ENCODE measurements around the gene DHX8.
"Not testable (repeated sequence)": the region's sequence is repeated elsewhere in the genome, so short reads cannot be mapped to it uniquely, and the experiment has no call there.

The DHX8 gene

DNA sequence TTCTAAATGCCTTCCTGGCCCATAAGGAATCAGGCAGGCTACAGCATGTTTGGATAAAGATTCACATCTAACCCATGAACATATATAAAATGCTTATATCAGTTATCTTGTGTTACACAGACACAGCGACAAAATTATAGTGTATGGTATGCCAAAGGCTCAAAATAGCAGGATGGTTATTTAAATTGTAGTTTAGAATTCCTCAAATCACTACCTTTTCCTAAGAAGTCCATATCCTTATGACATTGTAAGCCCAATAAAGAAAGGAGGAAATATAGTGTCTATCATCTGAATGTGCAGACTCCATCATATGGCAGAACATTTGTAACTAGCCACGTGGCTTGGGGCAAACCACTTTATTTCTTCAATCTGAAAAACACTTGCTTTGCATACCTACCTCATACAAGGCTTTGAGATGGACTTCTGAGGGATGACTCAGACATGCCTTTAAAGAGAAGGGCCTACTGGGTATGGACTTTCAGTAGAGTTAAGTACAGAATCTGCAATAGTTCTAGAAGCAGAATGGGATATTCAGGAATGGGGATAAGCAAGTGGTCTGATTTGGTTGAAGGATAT, 12.1 kb upstream of the DHX8 start:
- H3K9me3 ChIP-seq (ENCODE audit: control insufficient read depth, insufficient read depth, low read length): no peaks in the 10 kb centered on the region
- H3K36me3 ChIP-seq (ENCODE audit: control insufficient read depth, low read length): no peaks in the 10 kb centered on the region
- TF ChIP-seq, protein P1, sequence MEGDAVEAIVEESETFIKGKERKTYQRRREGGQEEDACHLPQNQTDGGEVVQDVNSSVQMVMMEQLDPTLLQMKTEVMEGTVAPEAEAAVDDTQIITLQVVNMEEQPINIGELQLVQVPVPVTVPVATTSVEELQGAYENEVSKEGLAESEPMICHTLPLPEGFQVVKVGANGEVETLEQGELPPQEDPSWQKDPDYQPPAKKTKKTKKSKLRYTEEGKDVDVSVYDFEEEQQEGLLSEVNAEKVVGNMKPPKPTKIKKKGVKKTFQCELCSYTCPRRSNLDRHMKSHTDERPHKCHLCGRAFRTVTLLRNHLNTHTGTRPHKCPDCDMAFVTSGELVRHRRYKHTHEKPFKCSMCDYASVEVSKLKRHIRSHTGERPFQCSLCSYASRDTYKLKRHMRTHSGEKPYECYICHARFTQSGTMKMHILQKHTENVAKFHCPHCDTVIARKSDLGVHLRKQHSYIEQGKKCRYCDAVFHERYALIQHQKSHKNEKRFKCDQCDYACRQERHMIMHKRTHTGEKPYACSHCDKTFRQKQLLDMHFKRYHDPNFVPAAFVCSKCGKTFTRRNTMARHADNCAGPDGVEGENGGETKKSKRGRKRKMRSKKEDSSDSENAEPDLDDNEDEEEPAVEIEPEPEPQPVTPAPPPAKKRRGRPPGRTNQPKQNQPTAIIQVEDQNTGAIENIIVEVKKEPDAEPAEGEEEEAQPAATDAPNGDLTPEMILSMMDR (IDR thresholded peaks at IDR 0.05; ENCODE audit: low read depth, low read length, poor library complexity, severe bottlenecking): no peak
- no peak for TF ChIP-seq EZH2phosphoT487 (IDR thresholded peaks at IDR 0.05; ENCODE audit: borderline replicate concordance, low read length)
- no peaks in the 10 kb centered on the region for H3K4me1 ChIP-seq (ENCODE audit: control insufficient read depth, low read length)
- H3K27me3 ChIP-seq (ENCODE audit: control insufficient read depth, low read length): 0 out of 2 replicates have a peak, but pooled peaks cover 3% of the 10 kb centered on the region
- H3K4me2 ChIP-seq (ENCODE audit: low read length): no peak overlapping the region
- H3K79me2 ChIP-seq (ENCODE audit: control insufficient read depth, low read length): no peaks in the 10 kb centered on the region
- no peaks in the 10 kb centered on the region for H4K20me1 ChIP-seq (ENCODE audit: control insufficient read depth, insufficient read depth, low read depth, low read length)
- H3F3A ChIP-seq (ENCODE audit: control insufficient read depth, insufficient read depth): no peaks in the 10 kb centered on the region
- no peak overlapping the region for H3K4me3 ChIP-seq (ENCODE audit: low read length)
- H3K9me2 ChIP-seq (replicated peaks; ENCODE audit: control insufficient read depth, low read length): no peaks in the 10 kb centered on the region
- no peak overlapping the region for H3K27ac ChIP-seq (ENCODE audit: low read depth, low read length)

DNA sequence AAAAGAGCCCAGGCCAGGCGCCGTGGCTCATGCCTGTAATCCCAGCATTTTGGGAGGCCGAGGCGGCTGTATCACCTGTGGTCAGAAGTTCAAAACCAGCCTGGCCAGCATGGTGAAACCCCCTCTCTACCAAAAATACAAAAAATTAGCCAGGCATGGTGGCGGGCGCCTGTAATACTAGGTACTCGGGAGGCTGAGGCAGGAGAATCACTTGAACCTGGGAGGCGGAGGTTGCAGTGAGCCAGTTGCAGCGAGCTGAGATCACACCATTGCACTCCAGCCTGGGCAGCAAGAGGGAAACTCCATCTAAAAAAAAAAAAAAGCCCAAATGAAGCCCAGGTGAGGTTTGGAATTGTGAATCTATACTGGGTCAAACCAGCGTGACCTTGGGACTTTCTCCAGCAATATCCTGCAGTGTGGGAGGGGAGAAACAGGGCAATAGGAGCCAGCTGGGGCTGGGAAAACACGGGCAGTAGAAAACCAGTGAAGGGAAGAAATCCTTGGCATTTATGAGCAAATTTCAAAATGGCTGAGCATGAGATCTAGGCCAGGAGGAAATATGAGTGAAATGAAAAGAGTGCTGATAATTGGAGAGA, 8.2 kb upstream of the DHX8 start:
- Histone ChIP-seq H3K4me2 (ENCODE audit: low read length) (no peak overlapping the region), H3K4me1 (ENCODE audit: control insufficient read depth, low read length) (no peaks in the 10 kb centered on the region), H4K20me1 (ENCODE audit: control insufficient read depth, insufficient read depth, low read depth, low read length) (no peaks in the 10 kb centered on the region), H3K4me3 (ENCODE audit: low read length) (no peak overlapping the region), H3K79me2 (ENCODE audit: control insufficient read depth, low read length) (no peaks in the 10 kb centered on the region), H3K36me3 (ENCODE audit: control insufficient read depth, low read length) (no peaks in the 10 kb centered on the region), H3K9me2 (replicated peaks; ENCODE audit: control insufficient read depth, low read length) (no peaks in the 10 kb centered on the region), H3K9me3 (ENCODE audit: control insufficient read depth, insufficient read depth, low read length) (no peaks in the 10 kb centered on the region), H3F3A (ENCODE audit: control insufficient read depth, insufficient read depth) (no peaks in the 10 kb centered on the region), H3K27ac (ENCODE audit: low read depth, low read length) (no peak overlapping the region), H3K27me3 (ENCODE audit: control insufficient read depth, low read length) (0 out of 2 replicates have a peak, but pooled peaks cover 3% of the 10 kb centered on the region)
- no peak for TF ChIP-seq EZH2phosphoT487 (IDR thresholded peaks at IDR 0.05; ENCODE audit: borderline replicate concordance, low read length)
- TF ChIP-seq, protein P1 (IDR thresholded peaks at IDR 0.05; ENCODE audit: low read depth, low read length, poor library complexity, severe bottlenecking): no peak

DNA sequence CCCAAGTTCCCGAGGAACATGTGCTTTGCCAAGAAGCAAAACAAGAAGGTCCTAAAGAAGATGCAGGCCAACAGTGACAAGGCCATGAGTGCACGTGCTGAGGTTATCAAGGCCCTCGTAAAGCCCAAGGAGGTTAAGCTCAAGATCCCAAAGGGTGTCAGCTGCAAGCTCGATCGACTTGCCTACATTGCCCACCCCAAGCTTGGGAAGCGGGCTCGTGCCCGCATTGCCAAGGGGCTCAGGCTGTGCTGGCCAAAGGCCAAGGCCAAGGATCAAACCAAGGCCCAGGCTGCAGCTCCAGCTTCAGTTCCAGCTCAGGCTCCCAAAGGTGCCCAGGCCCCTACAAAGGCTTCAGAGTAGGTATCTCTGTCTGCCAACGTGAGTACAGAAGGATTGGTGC, 7.5 kb upstream of the DHX8 start:
- H3K4me1 ChIP-seq (ENCODE audit: control insufficient read depth, low read length); H3K36me3 ChIP-seq (ENCODE audit: control insufficient read depth, low read length); H3K4me3 ChIP-seq (ENCODE audit: low read length); H3K27me3 ChIP-seq (ENCODE audit: control insufficient read depth, low read length); H3K79me2 ChIP-seq (ENCODE audit: control insufficient read depth, low read length); H3K27ac ChIP-seq (ENCODE audit: low read depth, low read length); H3F3A ChIP-seq (ENCODE audit: control insufficient read depth, insufficient read depth); H4K20me1 ChIP-seq (ENCODE audit: control insufficient read depth, insufficient read depth, low read depth, low read length); H3K4me2 ChIP-seq (ENCODE audit: low read length); H3K9me2 ChIP-seq (replicated peaks; ENCODE audit: control insufficient read depth, low read length); H3K9me3 ChIP-seq (ENCODE audit: control insufficient read depth, insufficient read depth, low read length): not testable (repeated sequence)

DNA sequence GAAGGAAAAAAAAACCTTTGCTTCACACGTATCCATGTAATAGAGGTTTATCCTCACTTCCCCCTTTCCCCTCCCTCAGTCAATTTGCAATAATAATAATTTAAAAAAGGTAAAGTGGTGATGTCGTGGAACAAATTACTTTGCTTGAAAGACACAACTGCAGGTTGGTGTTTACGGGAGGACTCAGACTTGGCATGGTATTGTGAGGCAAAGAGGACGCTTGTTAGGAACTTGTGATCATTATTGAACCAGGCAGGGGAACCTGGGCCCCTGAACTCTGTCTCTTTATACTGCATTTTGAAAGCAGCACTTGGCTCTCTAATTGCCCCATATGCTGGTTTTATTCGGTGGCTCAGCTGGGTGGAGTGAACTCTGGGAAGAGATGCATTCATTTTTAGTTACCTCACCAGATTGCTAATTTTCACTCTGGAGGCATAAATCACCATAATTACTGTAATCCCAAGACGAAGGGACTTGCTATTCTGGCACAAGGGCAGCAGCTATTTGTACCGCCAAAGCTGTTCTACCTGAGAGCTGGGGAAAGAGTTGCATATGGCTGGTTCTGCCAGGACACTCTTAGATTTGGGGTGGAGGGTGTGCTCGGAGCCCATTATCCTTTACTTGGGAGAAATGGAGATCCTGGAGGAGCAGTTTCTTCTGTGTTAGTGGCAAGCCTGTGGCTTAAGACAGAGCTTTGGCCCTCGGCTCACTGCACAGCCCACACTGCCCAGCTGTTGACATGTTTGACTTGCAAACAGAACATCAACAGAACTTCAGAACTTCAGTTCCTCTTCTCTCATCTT, 5.7 kb upstream of the DHX8 start:
- Histone ChIP-seq H3K36me3 (ENCODE audit: control insufficient read depth, low read length) (no peaks in the 10 kb centered on the region), H3K4me2 (ENCODE audit: low read length) (no peak overlapping the region), H3K4me1 (ENCODE audit: control insufficient read depth, low read length) (peaks cover 2% of the 10 kb centered on the region), H4K20me1 (ENCODE audit: control insufficient read depth, insufficient read depth, low read depth, low read length) (no peaks in the 10 kb centered on the region), H3K27me3 (ENCODE audit: control insufficient read depth, low read length) (0 out of 2 replicates have a peak, but pooled peaks cover 3% of the 10 kb centered on the region), H3K9me3 (ENCODE audit: control insufficient read depth, insufficient read depth, low read length) (no peaks in the 10 kb centered on the region), H3K27ac (ENCODE audit: low read depth, low read length) (no peak overlapping the region), H3K4me3 (ENCODE audit: low read length) (no peak overlapping the region), H3F3A (ENCODE audit: control insufficient read depth, insufficient read depth) (no peaks in the 10 kb centered on the region), H3K9me2 (replicated peaks; ENCODE audit: control insufficient read depth, low read length) (no peaks in the 10 kb centered on the region), H3K79me2 (ENCODE audit: control insufficient read depth, low read length) (no peaks in the 10 kb centered on the region)
- TF ChIP-seq EZH2phosphoT487 (IDR thresholded peaks at IDR 0.05; ENCODE audit: borderline replicate concordance, low read length): no peak
- TF ChIP-seq, protein P1 (IDR thresholded peaks at IDR 0.05; ENCODE audit: low read depth, low read length, poor library complexity, severe bottlenecking): no peak
